ENCODE data around the gene DNAH17. TPM values are rescaled to one million over a fixed set of nuclear protein-coding genes. Genes with fewer than 3 reads are reported as not detected.

Gene DNAH17
- total RNA-seq, 1 donor from 2014 or later: not detected

DNA sequence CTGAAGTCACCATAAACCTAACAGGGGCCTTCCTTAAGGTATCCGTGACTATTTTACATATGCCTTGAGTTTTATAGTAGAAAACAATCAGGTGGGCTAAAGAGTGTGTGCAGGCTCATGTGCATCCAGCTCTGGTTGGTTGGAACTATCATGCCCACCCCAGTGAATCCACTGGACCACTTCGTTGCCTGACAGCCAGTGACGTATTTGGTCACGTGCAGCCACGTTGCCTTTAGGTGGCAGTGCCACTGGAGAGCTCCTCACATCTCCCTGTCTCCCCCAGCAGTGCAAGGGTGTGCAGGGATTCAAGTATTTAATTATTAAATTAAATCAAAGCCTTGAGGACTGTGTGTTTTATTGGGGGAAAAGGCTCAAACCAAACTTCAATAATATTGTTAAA is 42.1 kb upstream of the DNAH17 start:
- Histone ChIP-seq H3K36me3 (no peaks in the 10 kb centered on the region), H3K27ac (no peak overlapping the region), H3K4me3 (no peak overlapping the region), H3K4me1 (no peaks in the 10 kb centered on the region), H4K20me1 (ENCODE audit: low read depth) (no peaks in the 10 kb centered on the region), H3K79me2 (ENCODE audit: low read depth) (no peaks in the 10 kb centered on the region), H3K4me2 (no peak overlapping the region), H3K9me3 (ENCODE audit: low read depth) (no peaks in the 10 kb centered on the region), H3K9ac (no peak overlapping the region), H3K27me3 (no peaks in the 10 kb centered on the region), H3F3A (ENCODE audit: low read depth) (no peaks in the 10 kb centered on the region), H2AFZ (replicated peaks) (no peak overlapping the region)
- Mint-ChIP-seq H3K27ac (no peak overlapping the region), H3K36me3 (no peaks in the 10 kb centered on the region), H3K27me3 (ENCODE audit: insufficient read depth, low read depth) (peaks cover 8% of the 10 kb centered on the region), H3K4me3 (no peak overlapping the region), H3K4me1 (no peaks in the 10 kb centered on the region), H3K9me3 (peaks cover 11% of the 10 kb centered on the region)
- no peak for DNase-seq (ENCODE audit: low spot score)
- TF ChIP-seq EZH2 (IDR thresholded peaks at IDR 0.05) (no peak), CTCF (IDR thresholded peaks at IDR 0.05) (no peak), EZH2phosphoT487 (IDR thresholded peaks at IDR 0.05) (no peak)

- Histone ChIP-seq H3K79me2 (ENCODE audit: low read depth) (no peaks in the 10 kb centered on the region), H3K4me3 (no peak overlapping the region), H3K4me1 (no peaks in the 10 kb centered on the region), H3K36me3 (no peaks in the 10 kb centered on the region), H3K27me3 (no peaks in the 10 kb centered on the region), H3F3A (ENCODE audit: low read depth) (no peaks in the 10 kb centered on the region), H3K4me2 (no peak overlapping the region), H4K20me1 (ENCODE audit: low read depth) (no peaks in the 10 kb centered on the region), H2AFZ (replicated peaks) (no peak overlapping the region), H3K9ac (no peak overlapping the region), H3K9me3 (ENCODE audit: low read depth) (no peaks in the 10 kb centered on the region), H3K27ac (no peak overlapping the region)
- TF ChIP-seq EZH2 (IDR thresholded peaks at IDR 0.05) (no peak), CTCF (IDR thresholded peaks at IDR 0.05) (no peak), EZH2phosphoT487 (IDR thresholded peaks at IDR 0.05) (no peak)
- H3K27ac Mint-ChIP-seq: no peak overlapping the region
- H3K4me3 Mint-ChIP-seq: no peak overlapping the region
- H3K36me3 Mint-ChIP-seq: no peaks in the 10 kb centered on the region
- DNase-seq (ENCODE audit: low spot score): no peak
- H3K27me3 Mint-ChIP-seq (ENCODE audit: insufficient read depth, low read depth): peaks cover 9% of the 10 kb centered on the region
- no peaks in the 10 kb centered on the region for H3K4me1 Mint-ChIP-seq
- peaks cover 13% of the 10 kb centered on the region for H3K9me3 Mint-ChIP-seq
These were observed 41.3 kb upstream of the DNAH17 start for GRCh38 chr17:78618264-78619066.

DNA sequence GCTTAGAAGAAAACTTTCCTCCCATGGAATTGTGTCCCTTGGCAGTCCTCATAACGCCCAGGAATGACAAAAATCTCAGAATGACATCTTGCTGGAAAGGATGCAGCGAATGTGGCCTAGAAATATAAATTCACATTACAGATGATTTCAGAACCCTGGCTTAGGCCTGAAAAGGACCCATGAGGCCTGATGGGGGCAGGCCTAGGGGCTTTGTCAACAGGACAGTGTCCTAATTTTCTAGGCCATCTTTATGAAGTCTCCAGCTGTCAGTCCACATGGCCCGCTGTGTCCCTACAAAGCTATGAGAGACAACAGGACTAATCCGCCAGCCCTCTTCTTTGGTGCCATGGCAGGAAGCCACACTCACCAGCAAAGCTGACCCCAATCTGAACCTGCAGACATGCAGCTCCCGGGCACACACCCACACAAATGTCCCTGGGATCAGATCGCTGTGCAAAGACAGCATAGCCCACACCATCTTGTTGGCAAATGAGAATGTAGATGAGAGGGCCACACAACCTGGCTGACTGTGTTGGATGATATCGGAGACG is 40.4 kb upstream of the DNAH17 start:
- Histone ChIP-seq H3K4me3 (no peak overlapping the region), H2AFZ (replicated peaks) (no peak overlapping the region), H3K27ac (no peak overlapping the region), H3K4me2 (no peak overlapping the region), H4K20me1 (ENCODE audit: low read depth) (no peaks in the 10 kb centered on the region), H3K9me3 (ENCODE audit: low read depth) (no peaks in the 10 kb centered on the region), H3K27me3 (no peaks in the 10 kb centered on the region), H3K79me2 (ENCODE audit: low read depth) (no peaks in the 10 kb centered on the region), H3F3A (ENCODE audit: low read depth) (no peaks in the 10 kb centered on the region), H3K36me3 (no peaks in the 10 kb centered on the region), H3K4me1 (no peaks in the 10 kb centered on the region), H3K9ac (no peak overlapping the region)
- TF ChIP-seq CTCF (IDR thresholded peaks at IDR 0.05): no peak
- no peak for TF ChIP-seq EZH2phosphoT487 (IDR thresholded peaks at IDR 0.05)
- TF ChIP-seq EZH2 (IDR thresholded peaks at IDR 0.05): no peak
- no peaks in the 10 kb centered on the region for H3K36me3 Mint-ChIP-seq
- no peaks in the 10 kb centered on the region for H3K4me1 Mint-ChIP-seq
- peaks cover 13% of the 10 kb centered on the region for H3K9me3 Mint-ChIP-seq
- peaks cover 9% of the 10 kb centered on the region for H3K27me3 Mint-ChIP-seq (ENCODE audit: insufficient read depth, low read depth)
- no peak overlapping the region for H3K4me3 Mint-ChIP-seq
- no peak overlapping the region for H3K27ac Mint-ChIP-seq
- DNase-seq (ENCODE audit: low spot score): no peak
